GM11168 (cell line): ENCODE data around the gene ARMC9.

Experiments used
- in situ Hi-C: fragments of 300-500 bp; cut with MboI; formaldehyde crosslinking; loops from one replicate; pipeline ENCODE4 v1.12.0; 2022; ENCODE audit warnings: low sequenced_read_pairs; ENCODE audit not compliant: unreplicated experiment

Gene ARMC9

DNA sequence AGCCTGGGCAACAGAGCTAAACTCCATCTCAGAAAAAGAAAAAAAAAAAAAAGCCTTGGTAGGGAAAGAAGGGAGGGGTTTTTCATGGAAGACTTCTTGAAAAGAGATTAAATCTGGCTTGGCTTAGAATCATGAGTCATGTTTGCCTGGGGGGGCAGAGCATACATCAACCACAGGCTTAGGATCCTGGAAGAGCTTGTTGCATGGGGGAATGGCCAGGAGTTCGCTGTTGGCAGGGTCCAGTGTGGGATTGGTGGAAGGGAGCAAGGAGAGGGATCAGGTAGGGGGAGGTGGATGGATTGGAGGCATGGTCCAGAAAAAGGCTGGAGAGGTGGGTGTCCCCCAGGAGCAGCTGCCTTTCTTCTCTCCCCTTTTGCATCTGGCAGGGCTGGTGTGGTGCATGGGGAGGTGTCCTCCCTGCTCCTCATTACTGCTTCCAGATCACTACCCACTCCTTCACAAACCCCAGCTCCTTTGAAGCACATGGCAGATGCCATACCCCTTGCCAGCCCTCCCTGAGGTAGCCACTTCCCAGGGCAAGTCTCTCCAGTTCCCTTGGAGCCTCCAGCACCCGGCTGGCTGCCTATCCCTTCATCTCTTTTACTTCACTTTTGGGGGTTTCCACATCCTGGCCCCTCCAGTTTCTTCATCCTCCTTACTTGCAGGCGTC lies 2.5 kb downstream of the ARMC9 start:
- in situ Hi-C loops = no loop called here

DNA sequence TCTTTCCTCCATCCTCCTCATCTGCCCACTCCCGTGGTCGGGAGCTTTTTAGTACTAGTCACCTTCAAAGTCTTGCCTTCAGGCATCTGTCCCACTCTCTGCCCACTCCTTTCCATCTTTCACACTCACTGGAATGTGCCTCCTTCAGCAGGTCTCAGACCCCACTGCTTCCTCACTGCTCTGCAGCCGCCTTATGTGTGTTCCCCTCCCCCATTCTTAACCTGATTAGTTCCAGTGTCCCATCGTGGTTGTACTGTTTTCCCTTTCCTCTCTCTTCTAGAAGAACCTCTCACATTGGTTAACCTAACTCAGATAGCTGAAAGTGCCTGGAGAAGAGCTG lies 3.0 kb downstream of the ARMC9 start:
- in situ Hi-C loops = no loop called here

DNA sequence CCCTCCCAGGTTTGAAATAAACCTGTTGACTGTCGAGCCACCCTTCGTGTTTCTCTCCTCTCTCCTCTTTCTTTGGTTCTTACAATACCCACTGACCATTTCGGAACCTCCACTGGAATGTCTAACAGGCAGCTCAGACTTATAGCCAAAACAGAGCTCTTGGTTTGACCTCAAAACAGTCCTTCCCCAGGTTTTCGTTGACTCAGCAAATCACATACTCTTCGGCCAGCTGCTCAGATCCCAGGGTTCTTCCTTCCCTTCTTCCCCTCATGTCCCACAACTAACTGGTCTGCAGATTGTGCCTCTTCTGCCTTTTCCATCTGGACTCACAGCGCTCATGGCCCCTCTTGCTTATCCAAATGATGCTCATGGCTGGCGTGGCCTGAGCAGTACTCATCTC lies 4.7 kb downstream of the ARMC9 start:
- in situ Hi-C loops = no loop called here

DNA sequence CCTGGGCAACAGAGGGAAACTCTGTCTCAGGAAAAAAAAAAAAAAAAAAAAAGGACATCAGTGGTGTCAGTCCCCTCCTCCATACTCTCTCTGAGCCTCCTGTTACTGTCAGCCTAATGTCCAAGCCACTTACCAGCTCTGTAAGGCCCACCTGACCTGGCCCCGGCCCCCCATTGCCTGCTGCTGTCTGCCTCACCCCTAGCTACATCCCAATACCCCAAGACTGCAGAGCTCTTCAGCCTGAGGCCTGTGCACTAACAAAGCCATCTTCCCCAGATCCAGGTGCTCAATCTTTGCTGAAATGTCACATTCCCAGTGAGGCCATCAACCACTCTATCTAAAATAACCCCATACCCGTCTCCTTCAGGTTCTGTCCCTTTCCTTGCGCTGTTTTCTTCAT lies 5.7 kb downstream of the ARMC9 start:
- in situ Hi-C loops = no loop called here

DNA sequence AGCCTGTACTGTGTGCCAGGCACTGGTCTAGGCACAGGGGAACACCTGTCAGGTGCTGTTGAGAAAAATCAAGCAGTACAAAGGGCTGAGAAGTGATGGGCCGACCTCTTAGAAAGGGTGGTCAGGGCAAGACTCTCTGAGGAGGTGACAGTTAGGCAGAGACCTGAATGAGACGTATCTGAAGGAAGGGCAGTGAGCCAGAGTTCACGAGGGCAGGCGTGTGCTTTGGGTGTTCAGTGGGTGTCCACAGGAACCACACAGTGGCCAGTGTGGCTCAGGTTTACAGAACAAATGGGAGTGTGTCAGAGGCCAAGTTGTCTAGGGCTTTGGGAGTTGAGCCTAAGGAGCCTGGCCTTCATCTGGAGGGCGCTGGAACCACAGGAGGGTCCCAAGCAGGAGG lies 6.2 kb downstream of the ARMC9 start:
- in situ Hi-C loops = no loop called here

DNA sequence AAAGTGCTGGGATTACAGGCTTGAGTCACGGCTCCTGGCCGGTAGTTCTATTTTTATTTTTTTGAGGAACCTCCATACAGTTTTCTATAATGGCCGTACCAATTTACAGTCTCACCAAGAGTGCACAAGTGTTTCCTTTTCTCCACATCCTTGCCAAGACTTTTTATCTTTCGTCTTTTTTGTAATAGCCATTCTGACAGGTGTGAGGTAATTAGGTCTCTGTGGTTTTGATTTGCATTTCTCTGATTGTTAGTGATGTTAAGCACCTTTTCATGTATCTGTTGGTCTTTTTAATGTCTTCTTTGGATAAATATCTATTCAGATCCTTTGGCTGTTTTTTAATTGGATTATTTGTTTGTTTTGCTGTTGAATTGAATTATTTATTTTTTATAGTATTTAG lies 9.3 kb downstream of the ARMC9 start:
- in situ Hi-C loops = no loop called here

DNA sequence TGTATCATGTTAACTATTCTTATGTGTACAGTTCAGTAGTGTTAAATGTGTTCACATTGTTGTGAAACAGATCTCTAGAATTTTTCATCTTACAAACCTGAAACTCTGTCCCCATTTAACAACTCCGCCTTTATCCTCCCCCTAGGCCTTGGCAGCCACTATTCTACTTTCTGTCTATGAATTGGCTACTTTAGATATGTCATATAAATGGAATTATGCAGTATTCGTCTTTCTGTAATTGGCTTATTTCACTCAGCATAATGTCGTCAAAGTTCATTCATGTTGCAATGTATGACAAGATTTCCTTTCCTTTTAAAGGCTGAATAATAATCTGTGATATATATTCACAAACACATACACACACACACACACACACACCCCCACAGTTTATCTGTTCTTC lies 12.4 kb downstream of the ARMC9 start:
- in situ Hi-C loops = no loop called here

DNA sequence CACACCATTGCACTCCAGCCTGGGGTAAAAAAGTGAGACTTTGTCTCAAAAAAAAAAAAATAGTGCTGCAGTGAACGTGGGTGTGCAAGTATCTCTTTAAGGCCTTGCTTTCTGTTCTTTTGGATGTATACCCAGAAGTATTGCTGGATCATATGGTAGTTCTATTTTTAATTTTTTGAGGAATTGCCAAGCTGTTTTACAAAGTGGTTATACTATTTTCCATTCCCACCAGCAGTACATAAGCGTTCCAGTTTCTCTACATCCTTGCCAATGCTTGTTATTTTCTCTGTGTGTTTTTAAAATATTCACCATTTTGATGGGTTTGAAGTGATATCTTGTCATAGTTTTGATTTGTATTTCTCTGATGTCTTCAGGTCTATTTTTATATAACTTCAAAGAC lies 13.1 kb downstream of the ARMC9 start:
- in situ Hi-C loops = no loop called here

DNA sequence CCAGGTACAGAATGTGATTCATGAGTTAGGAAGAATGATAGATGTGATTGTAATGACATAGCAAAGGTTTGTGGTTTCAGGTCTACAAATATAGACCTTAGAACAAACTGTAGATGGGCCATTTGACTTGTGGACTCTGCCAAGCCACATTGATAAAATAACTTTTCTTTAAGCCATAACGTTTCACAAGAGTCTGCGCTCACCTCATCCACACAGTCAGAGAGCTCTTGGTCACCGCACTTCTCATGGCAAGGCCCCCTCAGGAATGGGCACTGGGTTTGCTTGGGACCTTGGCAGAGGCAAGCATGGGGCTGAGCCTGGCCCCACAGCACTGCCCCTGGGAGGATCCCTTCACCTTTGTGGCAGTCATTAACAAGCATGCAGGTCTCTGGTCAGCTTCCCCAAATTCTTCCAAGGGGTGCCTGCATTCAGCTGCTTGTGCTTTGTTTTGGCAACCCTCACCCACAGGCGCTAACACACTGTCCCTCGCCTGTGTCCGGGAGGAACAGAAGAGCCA lies 14.0 kb downstream of the ARMC9 start:
- in situ Hi-C loops = no loop called here

DNA sequence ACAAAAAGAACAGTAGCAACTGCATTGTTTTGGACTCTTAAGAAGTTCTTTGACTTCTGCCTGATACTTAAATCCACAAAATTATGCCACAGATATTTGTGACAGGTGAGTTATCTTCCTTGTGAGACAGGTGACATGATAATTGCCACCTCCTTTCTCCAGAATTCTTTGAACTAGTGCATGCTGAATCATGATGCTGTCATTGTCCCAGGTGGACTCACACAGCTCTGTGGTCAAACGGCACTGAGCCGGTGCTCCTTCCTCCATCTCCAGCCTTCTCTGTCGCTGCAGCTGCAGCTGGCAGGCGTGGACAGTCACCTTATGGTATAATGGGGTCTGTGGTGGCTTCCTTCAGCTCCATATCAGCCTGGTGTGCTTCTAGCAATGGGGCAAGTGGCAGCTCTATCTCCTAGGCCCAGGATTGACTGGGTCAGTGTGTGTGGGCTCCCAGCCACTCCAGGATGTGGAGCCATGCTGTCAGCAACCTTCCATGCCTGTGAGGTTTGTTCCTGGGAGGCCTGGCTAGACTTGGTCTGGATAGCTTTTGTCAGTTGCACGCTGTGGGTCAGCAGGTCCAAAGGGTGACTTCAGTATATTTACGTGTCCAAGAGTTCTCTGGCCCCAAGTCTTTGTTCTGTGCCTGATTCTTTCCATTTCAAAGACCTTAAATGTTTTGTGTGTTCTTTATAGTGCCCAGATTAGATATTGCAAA lies 15.7 kb downstream of the ARMC9 start:
- in situ Hi-C loops = no loop called here

DNA sequence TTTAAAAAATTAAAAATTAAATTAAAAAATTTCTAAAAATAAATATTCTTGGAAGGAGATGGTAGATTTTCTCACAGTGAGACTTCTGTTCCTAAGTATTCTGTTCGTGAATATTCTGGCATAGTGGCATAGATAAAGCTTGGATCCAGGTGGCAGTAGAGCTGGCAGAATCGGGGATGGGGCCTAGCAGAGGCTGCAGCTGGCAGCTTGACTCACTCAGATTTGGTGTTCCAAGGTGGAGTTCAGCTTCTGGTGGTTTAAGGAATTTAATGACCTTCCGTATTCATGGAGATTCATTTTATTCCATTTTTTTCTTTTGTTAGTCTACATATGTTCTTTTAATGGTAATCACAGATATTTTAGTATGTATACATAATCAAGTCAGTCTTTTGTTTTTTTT lies 19.9 kb downstream of the ARMC9 start:
- in situ Hi-C loops = no loop called here

DNA sequence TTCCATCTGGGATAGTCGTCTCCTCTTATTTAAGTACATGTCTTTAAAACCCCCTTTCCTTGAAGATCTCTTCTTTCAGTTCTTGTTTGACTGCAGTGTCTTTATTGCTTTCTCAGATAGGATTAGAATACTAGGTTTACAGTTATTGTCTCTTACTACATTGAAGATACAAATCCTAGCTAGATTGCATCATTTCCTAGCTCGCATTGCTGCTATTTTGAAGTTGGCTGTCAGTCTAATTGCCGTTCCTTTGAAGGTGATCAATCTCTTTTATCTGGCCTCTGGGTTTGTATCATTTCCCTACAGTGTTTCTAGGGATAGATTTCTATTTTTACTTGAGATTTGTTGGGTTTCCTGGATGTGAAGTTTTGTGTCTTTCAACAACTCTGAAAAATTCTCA lies 20.9 kb downstream of the ARMC9 start:
- in situ Hi-C loops = no loop called here

DNA sequence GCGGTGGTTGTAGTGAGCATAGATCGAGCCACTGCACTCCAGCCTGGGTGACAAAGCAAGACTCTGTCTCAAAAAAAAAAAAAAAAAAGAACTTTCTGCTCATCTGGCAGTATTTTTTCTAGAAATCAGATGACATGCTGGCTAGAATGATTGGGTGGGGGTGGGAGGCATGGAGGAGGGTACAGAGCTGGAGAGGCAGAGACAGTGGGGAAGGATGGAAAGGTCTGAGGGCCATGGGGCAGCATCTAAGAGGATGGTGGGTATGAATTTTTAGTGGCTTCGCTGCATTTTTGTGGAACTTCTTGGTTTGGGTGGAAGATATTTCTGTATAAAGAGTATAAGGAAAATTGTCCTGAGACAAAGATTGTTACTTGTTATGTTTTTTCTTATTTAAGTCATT lies 23.3 kb downstream of the ARMC9 start:
- in situ Hi-C loops = loop anchor here (10.0 kb wide), 1 partner anchor 183 kb away; no protein-coding TSS in a partner anchor

DNA sequence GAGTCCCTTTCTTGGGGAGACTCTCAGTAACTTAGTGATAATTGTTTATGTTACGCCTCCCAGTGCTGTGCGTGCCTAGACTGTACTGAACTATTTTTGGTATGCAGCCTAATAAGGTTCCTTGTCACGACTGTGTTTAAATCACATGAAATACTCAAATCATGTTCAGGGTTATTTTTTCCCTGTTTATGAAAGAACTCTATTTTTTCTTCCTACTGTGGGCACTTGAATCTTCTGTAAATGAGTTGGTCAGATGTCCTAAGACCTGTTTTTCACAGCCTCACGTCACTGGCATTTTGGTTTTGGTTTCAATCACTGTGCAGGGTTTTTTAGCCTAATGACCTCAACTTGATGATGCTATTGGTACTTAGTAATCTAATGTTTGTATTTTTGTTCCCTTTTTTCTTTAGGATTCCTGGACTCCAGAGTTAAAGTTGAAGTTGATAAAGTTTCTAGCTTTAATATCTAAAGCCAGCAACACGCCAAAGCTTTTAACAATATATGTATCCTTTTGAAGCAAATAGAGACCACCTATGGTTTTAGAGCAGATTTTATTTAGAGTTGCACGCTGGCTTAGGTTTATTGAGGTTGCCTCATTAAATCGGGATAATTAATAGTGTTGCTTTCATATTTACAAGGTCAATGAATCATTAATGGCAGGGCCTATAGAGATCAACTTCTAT lies 24.0 kb downstream of the ARMC9 start:
- in situ Hi-C loops = loop anchor here (10.0 kb wide), 1 partner anchor 182 kb away; no protein-coding TSS in a partner anchor

DNA sequence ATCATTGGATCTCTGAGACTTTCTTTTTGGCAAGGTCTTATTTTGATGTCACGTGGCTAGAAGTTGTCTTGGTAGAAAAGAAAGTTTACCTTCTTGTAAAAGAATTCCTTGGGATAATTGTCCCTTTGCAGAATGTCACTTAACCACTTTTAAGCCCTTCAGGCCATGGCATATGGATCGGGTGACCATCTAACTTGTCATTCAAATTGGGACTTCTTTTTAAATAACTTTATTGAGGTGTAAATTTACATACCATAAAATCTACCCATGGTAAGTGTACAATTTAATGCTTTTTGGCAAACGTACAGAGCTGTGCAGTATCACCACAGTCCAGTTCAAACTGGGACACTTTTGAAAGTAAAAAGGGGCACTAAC lies 24.6 kb downstream of the ARMC9 start:
- in situ Hi-C loops = loop anchor here (10.0 kb wide), 1 partner anchor 182 kb away; no protein-coding TSS in a partner anchor

DNA sequence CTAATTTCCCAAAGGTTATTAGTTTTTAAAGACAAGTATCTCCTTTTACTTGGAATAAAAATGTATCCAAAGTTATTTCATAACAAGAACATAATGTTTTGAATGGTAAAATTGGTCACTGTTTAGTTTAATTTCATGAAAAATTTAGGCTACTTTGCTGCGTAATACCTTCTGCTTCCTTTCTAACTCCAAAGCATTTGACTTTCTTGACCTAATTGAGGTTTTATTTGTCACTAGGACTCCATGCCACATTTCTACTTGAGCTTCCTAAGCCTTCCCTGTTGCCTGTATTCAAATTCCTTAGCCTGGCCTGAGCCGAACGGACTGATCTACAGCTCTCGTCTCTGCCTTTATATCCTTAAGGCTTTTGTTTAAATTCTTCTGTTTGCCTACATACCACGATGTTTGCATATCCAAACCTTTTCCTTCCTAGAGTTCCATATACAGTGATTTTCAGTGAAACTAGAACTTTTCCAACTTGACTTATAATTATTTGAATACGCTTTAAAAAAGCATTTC lies 25.1 kb downstream of the ARMC9 start:
- in situ Hi-C loops = loop anchor here (10.0 kb wide), 1 partner anchor 181 kb away; no protein-coding TSS in a partner anchor

DNA sequence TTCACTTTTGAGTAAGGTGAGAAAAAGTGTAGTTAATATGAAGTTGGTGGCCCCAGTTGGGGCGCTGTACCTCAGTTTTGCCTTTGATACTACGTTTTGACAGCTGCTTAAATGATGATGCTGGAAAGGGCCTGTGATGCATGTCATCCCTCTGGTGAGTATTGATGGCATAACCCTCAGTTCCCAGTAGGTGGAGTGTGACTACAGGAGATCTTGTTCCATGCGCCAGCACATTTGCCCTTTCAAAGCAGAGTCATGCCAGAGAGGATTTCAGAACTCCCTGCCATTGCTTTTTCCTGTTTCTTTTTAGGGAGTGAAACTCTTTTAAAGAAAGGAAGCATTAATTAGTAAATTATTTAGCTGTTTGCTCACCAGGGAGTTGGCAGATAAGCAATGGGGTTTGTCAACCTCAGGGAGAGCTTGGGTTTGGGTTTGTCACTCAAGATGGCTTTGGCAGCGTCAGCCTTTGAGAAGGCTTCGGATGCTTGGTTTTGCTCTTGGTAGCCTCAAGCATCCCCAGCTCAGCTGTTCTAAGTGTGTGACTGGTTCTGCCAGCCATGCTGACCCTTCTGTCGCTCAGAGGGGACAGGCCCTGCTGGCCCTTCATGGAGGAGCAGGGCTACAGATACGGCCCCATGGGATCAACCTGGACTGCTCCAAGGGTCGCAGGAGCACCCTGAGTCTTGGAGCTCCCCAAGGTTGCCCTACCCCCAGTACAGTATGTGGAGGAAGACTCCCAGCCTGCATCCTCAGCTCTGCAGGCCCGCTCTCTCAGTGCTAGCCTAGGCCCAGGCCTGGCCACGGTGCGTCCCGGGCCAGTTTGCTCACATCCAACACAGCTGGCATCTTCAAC lies 29.1 kb downstream of the ARMC9 start:
- in situ Hi-C loops = loop anchor here (10.0 kb wide), 1 partner anchor 177 kb away; no protein-coding TSS in a partner anchor

DNA sequence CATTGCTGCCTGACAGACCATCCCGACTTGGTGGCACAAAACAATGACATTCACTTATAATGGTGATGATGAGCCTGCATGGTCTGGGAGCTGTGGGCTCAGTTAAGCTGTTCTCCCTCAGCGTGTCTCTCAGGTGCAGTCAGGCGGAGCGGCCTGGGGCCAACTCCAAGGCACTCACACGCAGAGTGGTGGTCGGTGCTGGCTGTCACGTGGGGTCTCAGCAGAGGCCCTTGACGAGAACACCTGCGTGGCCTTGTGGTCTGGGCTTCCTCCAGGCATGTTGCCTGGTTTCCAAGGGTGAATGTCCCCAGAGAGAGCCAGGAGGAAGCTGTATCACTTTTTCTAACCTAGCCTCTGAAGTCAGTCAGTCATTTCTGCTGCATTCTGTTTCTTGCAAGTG lies 29.8 kb downstream of the ARMC9 start:
- in situ Hi-C loops = loop anchor here (10.0 kb wide), 1 partner anchor 177 kb away; no protein-coding TSS in a partner anchor

DNA sequence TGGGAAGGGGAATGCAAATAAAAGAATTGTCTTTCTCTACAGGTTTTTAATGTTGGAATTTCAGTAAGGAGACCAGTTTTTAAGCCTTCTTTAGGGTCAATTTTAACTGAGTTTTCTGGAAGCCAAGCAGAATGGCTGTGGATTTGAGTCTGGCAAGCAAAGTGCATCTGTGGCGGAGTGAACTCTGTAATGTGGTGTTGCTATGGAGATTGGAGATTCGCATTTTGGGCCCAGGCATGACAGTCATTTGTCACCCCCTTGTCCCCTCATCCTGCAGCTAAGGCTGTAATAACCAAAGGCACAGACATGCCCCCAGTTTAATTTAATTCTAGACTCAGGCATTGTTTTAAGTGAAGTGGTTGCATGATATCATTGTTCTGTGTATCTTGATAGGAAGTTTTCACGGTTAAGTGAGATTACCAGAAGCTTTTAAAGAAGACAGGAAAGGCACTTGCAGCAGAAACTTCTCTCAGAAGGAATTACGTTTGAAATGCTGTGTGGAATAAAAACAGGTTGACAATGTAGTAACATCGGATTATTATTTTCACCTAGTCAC lies 30.6 kb downstream of the ARMC9 start:
- in situ Hi-C loops = loop anchor here (10.0 kb wide), 1 partner anchor 176 kb away; no protein-coding TSS in a partner anchor

DNA sequence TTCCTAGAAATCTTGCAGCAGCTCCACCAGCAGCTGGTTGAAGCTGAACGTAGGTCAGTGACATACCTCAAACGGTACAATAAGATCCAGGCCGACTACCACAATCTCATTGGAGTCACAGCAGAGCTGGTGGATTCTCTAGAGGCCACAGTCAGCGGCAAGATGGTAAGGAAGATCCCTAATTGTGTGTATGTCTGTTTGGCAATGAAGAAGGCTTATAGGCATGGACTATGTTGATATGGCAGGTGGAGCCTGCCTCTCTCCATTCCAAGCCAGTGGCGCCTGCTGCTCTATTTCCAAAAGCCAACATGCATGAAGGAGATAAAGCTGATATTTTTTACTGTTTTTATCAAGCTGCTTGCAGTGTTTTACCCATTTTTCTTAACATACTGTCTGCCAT lies 36.8 kb downstream of the ARMC9 start:
- in situ Hi-C loops = no loop called here
